Activated CD4-positive, alpha-beta T cell treated with anti-CD3 and anti-CD28 coated beads for 4 hours (primary cell): ENCODE data around the gene ZNF594.
"Not testable (repeated sequence)": the region's sequence is repeated elsewhere in the genome, so short reads cannot be mapped to it uniquely, and the experiment has no call there.

Experiments used
- DNase-seq, 2 donors: peaks; one replicate each; pipeline ENCODE4 v3.0.0-alpha.2; 2020

ZNF594 gene

GRCh38 chr17:5191541-5192417 lies at the start of gene ZNF594:
TSS of gene ZNF594 (minus strand) at chr17:5191868. CDS start at chr17:5184256, 7,612 bp downstream.
- DNase-seq: peak; percentile 96 to 97

GRCh38 chr17:5239769-5240168 lies 48.1 kb upstream of the ZNF594 start:
- DNase-seq: not testable (repeated sequence)

- no peak for DNase-seq
Observed at GRCh38 chr17:5238333-5238732, 46.7 kb upstream of the ZNF594 start.

GRCh38 chr17:5237541-5238016 lies 45.9 kb upstream of the ZNF594 start:
- peak; percentile 5 to 16 for DNase-seq

- DNase-seq: no peak
Observed at GRCh38 chr17:5236938-5237540, 45.4 kb upstream of the ZNF594 start.

- DNase-seq: no peak
Observed at GRCh38 chr17:5234645-5235576, 43.2 kb upstream of the ZNF594 start, which contains the start of gene SCIMP. TSS of gene SCIMP (minus strand) at chr17:5234860. CDS start at chr17:5234755, 105 bp downstream.

GRCh38 chr17:5233492-5233891 lies 41.8 kb upstream of the ZNF594 start:
- not testable (repeated sequence) for DNase-seq

GRCh38 chr17:5226940-5227878 lies 35.5 kb upstream of the ZNF594 start:
- DNase-seq: no peak

GRCh38 chr17:5225668-5226457 lies 34.2 kb upstream of the ZNF594 start:
- DNase-seq: no peak

GRCh38 chr17:5221912-5222311 lies 30.2 kb upstream of the ZNF594 start:
- not testable (repeated sequence) for DNase-seq

GRCh38 chr17:5220074-5220473 lies 28.4 kb upstream of the ZNF594 start:
- no peak for DNase-seq

- no peak for DNase-seq
Observed at GRCh38 chr17:5219536-5219935, 27.9 kb upstream of the ZNF594 start.

GRCh38 chr17:5217562-5217961 lies 25.9 kb upstream of the ZNF594 start:
- not testable (repeated sequence) for DNase-seq

- DNase-seq: no peak
Observed at GRCh38 chr17:5211458-5211857, 19.8 kb upstream of the ZNF594 start.

- no peak for DNase-seq
Observed at GRCh38 chr17:5210614-5211252, 19.1 kb upstream of the ZNF594 start.

GRCh38 chr17:5210091-5210490 lies 18.4 kb upstream of the ZNF594 start:
- DNase-seq: no peak

GRCh38 chr17:5209396-5209795 lies 17.7 kb upstream of the ZNF594 start:
- no peak for DNase-seq

- no peak for DNase-seq
Observed at GRCh38 chr17:5203908-5204294, 12.2 kb upstream of the ZNF594 start.

- no peak for DNase-seq
Observed at GRCh38 chr17:5203178-5203907, 11.7 kb upstream of the ZNF594 start.

GRCh38 chr17:5201011-5201410 lies 9.3 kb upstream of the ZNF594 start:
- no peak for DNase-seq
